HepG2 (cell line): ENCODE measurements around the gene SPTSSA. TPM values are rescaled to one million over a fixed set of nuclear protein-coding genes. Genes with fewer than 3 reads are reported as not detected.
A peak's percentile ranks its signal among the peaks of the same experiment; 100 is the strongest.

ENCODE experiments used
- ARHGAP35 ChIP-seq: sonication (generic); formaldehyde crosslinking; IDR thresholded peaks from 2 replicates; pipeline ENCODE4 v1.9.0; 2022; ENCODE audit warnings: mild to moderate bottlenecking, inconsistent platforms, moderate library complexity, missing genetic modification reagents, borderline replicate concordance
- ATF2 ChIP-seq: sonication (generic); formaldehyde crosslinking; IDR thresholded peaks from 2 replicates; pipeline ENCODE4 v1.4.0; 2020; ENCODE audit warnings: missing genetic modification reagents
- EED ChIP-seq: sonication (generic); formaldehyde crosslinking; IDR thresholded peaks from 2 replicates; pipeline ENCODE4 v1.5.0; 2020; ENCODE audit warnings: mild to moderate bottlenecking, missing genetic modification reagents
- GRHL1 ChIP-seq: sonication (generic); formaldehyde crosslinking; conservative IDR thresholded peaks from 2 replicates; pipeline ENCODE4 v1.8.0; 2022; ENCODE audit warnings: missing genetic modification reagents
- HDAC2 ChIP-seq: sonication (generic); formaldehyde crosslinking; IDR thresholded peaks from 2 replicates; pipeline ENCODE4 v1.4.0; 2020; ENCODE audit warnings: missing genetic modification reagents
- JDP2 ChIP-seq: sonication (generic); formaldehyde crosslinking; IDR thresholded peaks from 2 replicates; pipeline ENCODE4 v1.8.1; 2022; ENCODE audit warnings: missing genetic modification reagents, borderline replicate concordance
- KLF12 ChIP-seq: sonication (generic); formaldehyde crosslinking; IDR thresholded peaks from 2 replicates; pipeline ENCODE4 v1.4.0; 2020; ENCODE audit warnings: missing genetic modification reagents, borderline replicate concordance
- NCOA1 ChIP-seq: sonication (generic); formaldehyde crosslinking; IDR thresholded peaks from 2 replicates; pipeline ENCODE4 v1.9.0; 2021; ENCODE audit warnings: missing genetic modification reagents
- PHF21A ChIP-seq: sonication (generic); formaldehyde crosslinking; IDR thresholded peaks from 2 replicates; pipeline ENCODE4 v1.5.0; 2020; ENCODE audit warnings: mild to moderate bottlenecking, missing genetic modification reagents
- THYN1 ChIP-seq: sonication (generic); formaldehyde crosslinking; IDR thresholded peaks from 2 replicates; pipeline ENCODE4 v1.8.1; 2023; ENCODE audit warnings: low read depth, mild to moderate bottlenecking, moderate library complexity, missing genetic modification reagents, borderline replicate concordance
- XBP1 ChIP-seq: sonication (generic); formaldehyde crosslinking; IDR thresholded peaks from 2 replicates; pipeline ENCODE4 v1.5.0; 2020; ENCODE audit warnings: missing genetic modification reagents
- ZBTB3 ChIP-seq: sonication (generic); formaldehyde crosslinking; IDR thresholded peaks from 2 replicates; pipeline ENCODE4 v1.4.0; 2020; ENCODE audit warnings: low read depth, mild to moderate bottlenecking, moderate library complexity, missing genetic modification reagents, borderline replicate concordance
- ZBTB46 ChIP-seq: sonication (generic); formaldehyde crosslinking; IDR thresholded peaks from 2 replicates; pipeline ENCODE4 v1.4.0; 2020; ENCODE audit warnings: mild to moderate bottlenecking, missing genetic modification reagents, borderline replicate concordance
- ZFP90 ChIP-seq: sonication (generic); formaldehyde crosslinking; IDR thresholded peaks from 2 replicates; pipeline ENCODE4 v1.8.0; 2022; ENCODE audit warnings: missing genetic modification reagents, mild to moderate bottlenecking, inconsistent platforms, borderline replicate concordance
- ZNF224 ChIP-seq: sonication (generic); formaldehyde crosslinking; IDR thresholded peaks from 2 replicates; pipeline ENCODE4 v1.5.0; 2020; ENCODE audit warnings: mild to moderate bottlenecking, missing genetic modification reagents
- ZNF264 ChIP-seq: sonication (generic); formaldehyde crosslinking; IDR thresholded peaks from 2 replicates; pipeline ENCODE4 v1.4.0; 2020; ENCODE audit warnings: missing genetic modification reagents
- ZNF607 ChIP-seq: sonication (generic); formaldehyde crosslinking; IDR thresholded peaks from 2 replicates; pipeline ENCODE4 v1.5.1; 2020; ENCODE audit warnings: missing genetic modification reagents, mild to moderate bottlenecking, borderline replicate concordance
- polyA plus RNA-seq, 8 experiments: library from polyadenylated mRNA; depleted of rRNA in 3 of 8; stranded (reverse) in 7 of 8; unstranded in 1 of 8; fragments of >200 nt; fragmentation: Illumina TruSeq in 4 of 8; extraction: Trizol in 4 of 8; gene quantifications; 2 replicates each; pipeline versions ENCODE4 v1.2.1 to v1.2.3, GENCODE V29; 2011 to 2016; ENCODE audit warnings: low read depth in 4 of 8, missing spikeins in 1 of 8, mixed read lengths in 1 of 8; ENCODE audit not compliant: insufficient read depth in 1 of 8
- total RNA-seq, 5 experiments: library from RNA; depleted of rRNA; stranded (reverse); fragments of >200 nt; fragmentation: Illumina TruSeq; extraction: Trizol; gene quantifications; 2 replicates each; pipeline ENCODE4 v1.2.3, GENCODE V29; 2016; ENCODE audit warnings: low read depth in 1 of 5
- TF ChIP-seq, protein P1 (sequence below): sonication (generic); formaldehyde crosslinking; IDR thresholded peaks from 2 replicates; pipeline ENCODE4 v1.4.0; 2020; ENCODE audit warnings: mild to moderate bottlenecking, missing genetic modification reagents

Gene SPTSSA
- total and polyA plus RNA-seq, 2 of the 13 experiments (the other 11 are each of a cell fraction or from before 2014, with no cell fraction given): 19.1 to 86.1 TPM

DNA sequence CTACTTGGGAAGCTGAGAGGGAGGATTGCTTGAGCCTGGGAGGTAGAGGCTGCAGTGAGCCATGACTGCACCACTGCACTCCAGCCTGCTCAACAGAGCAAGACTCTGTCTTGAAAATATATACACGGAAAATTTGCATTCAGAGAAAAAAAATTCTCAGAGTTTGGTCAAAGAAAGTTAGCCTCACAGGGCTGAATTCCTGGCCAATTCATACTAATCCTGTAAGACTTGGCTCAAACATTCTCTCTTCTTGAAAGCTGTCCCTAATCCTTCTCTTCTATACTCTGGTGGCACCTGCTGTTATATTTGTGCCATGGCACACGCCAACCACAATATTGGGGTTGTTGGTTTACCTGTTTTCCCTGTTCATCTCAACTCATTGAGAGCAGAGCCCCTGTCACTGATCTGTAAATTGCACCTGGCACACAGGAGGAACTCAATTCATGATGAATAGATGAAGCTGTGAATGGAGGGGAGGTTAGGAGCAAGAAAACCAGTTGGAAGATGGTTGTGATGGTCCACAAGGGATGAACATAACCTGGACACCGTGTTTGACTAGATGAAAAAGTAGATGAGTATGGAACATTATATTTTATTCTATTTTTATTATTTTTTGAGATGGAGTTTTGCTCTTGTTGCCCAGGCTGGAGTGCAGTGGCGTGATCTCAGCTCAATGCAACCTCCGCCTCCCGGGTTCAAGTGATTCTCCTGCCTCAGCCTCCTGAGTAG lies 36.8 kb upstream of the SPTSSA start (continued):
- peak; percentile 50; the same call in 1 of the 2 replicates for TF ChIP-seq ATF2 (CRISPR knock-in tag)
- no peak for TF ChIP-seq ZBTB46 (CRISPR knock-in tag)
- no peak for TF ChIP-seq ZBTB3 (CRISPR knock-in tag)
- no peak; the same call in 1 of the 2 replicates for TF ChIP-seq EED
- TF ChIP-seq HDAC2 (CRISPR knock-in tag): no peak; the same call in 1 of the 2 replicates
- TF ChIP-seq KLF12 (CRISPR knock-in tag): no peak
- TF ChIP-seq ARHGAP35 (CRISPR knock-in tag): no peak
- no peak for TF ChIP-seq ZFP90 (CRISPR knock-in tag)
- TF ChIP-seq ZNF224 (CRISPR knock-in tag): no peak
- no peak for TF ChIP-seq XBP1 (CRISPR knock-in tag)
- no peak for TF ChIP-seq THYN1
- no peak; the same call in 1 of the 2 replicates for TF ChIP-seq PHF21A (CRISPR knock-in tag)
- TF ChIP-seq ZNF607 (CRISPR knock-in tag): no peak; the same call in 1 of the 2 replicates
- TF ChIP-seq JDP2: no peak
- TF ChIP-seq, protein P1, sequence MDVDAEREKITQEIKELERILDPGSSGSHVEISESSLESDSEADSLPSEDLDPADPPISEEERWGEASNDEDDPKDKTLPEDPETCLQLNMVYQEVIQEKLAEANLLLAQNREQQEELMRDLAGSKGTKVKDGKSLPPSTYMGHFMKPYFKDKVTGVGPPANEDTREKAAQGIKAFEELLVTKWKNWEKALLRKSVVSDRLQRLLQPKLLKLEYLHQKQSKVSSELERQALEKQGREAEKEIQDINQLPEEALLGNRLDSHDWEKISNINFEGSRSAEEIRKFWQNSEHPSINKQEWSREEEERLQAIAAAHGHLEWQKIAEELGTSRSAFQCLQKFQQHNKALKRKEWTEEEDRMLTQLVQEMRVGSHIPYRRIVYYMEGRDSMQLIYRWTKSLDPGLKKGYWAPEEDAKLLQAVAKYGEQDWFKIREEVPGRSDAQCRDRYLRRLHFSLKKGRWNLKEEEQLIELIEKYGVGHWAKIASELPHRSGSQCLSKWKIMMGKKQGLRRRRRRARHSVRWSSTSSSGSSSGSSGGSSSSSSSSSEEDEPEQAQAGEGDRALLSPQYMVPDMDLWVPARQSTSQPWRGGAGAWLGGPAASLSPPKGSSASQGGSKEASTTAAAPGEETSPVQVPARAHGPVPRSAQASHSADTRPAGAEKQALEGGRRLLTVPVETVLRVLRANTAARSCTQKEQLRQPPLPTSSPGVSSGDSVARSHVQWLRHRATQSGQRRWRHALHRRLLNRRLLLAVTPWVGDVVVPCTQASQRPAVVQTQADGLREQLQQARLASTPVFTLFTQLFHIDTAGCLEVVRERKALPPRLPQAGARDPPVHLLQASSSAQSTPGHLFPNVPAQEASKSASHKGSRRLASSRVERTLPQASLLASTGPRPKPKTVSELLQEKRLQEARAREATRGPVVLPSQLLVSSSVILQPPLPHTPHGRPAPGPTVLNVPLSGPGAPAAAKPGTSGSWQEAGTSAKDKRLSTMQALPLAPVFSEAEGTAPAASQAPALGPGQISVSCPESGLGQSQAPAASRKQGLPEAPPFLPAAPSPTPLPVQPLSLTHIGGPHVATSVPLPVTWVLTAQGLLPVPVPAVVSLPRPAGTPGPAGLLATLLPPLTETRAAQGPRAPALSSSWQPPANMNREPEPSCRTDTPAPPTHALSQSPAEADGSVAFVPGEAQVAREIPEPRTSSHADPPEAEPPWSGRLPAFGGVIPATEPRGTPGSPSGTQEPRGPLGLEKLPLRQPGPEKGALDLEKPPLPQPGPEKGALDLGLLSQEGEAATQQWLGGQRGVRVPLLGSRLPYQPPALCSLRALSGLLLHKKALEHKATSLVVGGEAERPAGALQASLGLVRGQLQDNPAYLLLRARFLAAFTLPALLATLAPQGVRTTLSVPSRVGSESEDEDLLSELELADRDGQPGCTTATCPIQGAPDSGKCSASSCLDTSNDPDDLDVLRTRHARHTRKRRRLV (CRISPR knock-in tag): no peak
- no peak for TF ChIP-seq ZNF264
- TF ChIP-seq GRHL1 (CRISPR knock-in tag): no peak
- TF ChIP-seq NCOA1 (CRISPR knock-in tag): 0 out of 2 replicates have a peak, but pooled peaks have one; percentile 80
